Immature natural killer cell (primary cell): ENCODE data around the gene FREY1. TPM values are rescaled to one million over a fixed set of nuclear protein-coding genes. Genes with fewer than 3 reads are reported as not detected.

ENCODE experiments used
- DNase-seq, 3 donors: peaks; one replicate each; pipeline ENCODE4 v3.0.0; 2022; ENCODE audit warnings: mixed read lengths in 1 of 3
- H3K27ac Mint-ChIP-seq, 6 donors: one replicate each; pipeline ENCODE4 v1.8.0; 2020; ENCODE audit warnings: mixed read lengths in 6 of 6, mild to moderate bottlenecking in 5 of 6, inconsistent platforms in 4 of 6, moderate library complexity in 3 of 6
- H3K27me3 Mint-ChIP-seq, 3 donors: one replicate each; pipeline ENCODE4 v1.8.0; 2020 to 2021; ENCODE audit warnings: low read depth in 3 of 3, mild to moderate bottlenecking in 3 of 3, mixed read lengths in 3 of 3, moderate library complexity in 3 of 3, inconsistent platforms in 1 of 3
- H3K36me3 Mint-ChIP-seq, 3 donors: one replicate each; pipeline ENCODE4 v1.8.0; 2020; ENCODE audit warnings: mixed read lengths in 3 of 3, inconsistent platforms in 2 of 3, mild to moderate bottlenecking in 2 of 3
- H3K4me1 Mint-ChIP-seq, 2 donors: one replicate each; pipeline ENCODE4 v1.8.0; 2020; ENCODE audit warnings: inconsistent platforms in 2 of 2, mild to moderate bottlenecking in 2 of 2, mixed read lengths in 2 of 2, moderate library complexity in 1 of 2
- H3K4me3 Mint-ChIP-seq, 5 donors: one replicate each; pipeline ENCODE4 v1.8.0; 2020; ENCODE audit warnings: mild to moderate bottlenecking in 5 of 5, mixed read lengths in 5 of 5, inconsistent platforms in 3 of 5, moderate library complexity in 3 of 5
- H3K9me3 Mint-ChIP-seq, 6 donors: one replicate each; pipeline ENCODE4 v1.8.0; 2020; ENCODE audit warnings: mild to moderate bottlenecking in 6 of 6, mixed read lengths in 6 of 6, inconsistent platforms in 4 of 6, moderate library complexity in 3 of 6
- polyA plus RNA-seq, 3 donors: library from polyadenylated mRNA; unstranded; fragments of 300-500 nt; fragmentation: Illumina TruSeq; gene quantifications; one replicate each; pipeline ENCODE4 v1.2.3, GENCODE V29; 2021

Gene FREY1
- polyA plus RNA-seq, 3 donors from 2014 or later = not detected

- Mint-ChIP-seq H3K27me3 (peaks cover 0 to 2% (median 2%) of the 10 kb centered on the region in 3 donors), H3K4me1 (no peaks in the 10 kb centered on the region), H3K27ac (no peak overlapping the region), H3K4me3 (no peak overlapping the region), H3K9me3 (no peaks in the 10 kb centered on the region), H3K36me3 (peaks cover 46 to 53% (median 50%) of the 10 kb centered on the region in 3 donors)
- no peak for DNase-seq
Measured at GRCh38 chr11:45877845-45878244, 29.2 kb downstream of the FREY1 start.

GRCh38 chr11:45877221-45877620 lies 29.9 kb downstream of the FREY1 start:
- DNase-seq = no peak
- no peak overlapping the region for H3K27ac Mint-ChIP-seq
- H3K4me3 Mint-ChIP-seq = no peak overlapping the region
- peaks cover 42 to 55% (median 48%) of the 10 kb centered on the region in 3 donors for H3K36me3 Mint-ChIP-seq
- H3K9me3 Mint-ChIP-seq = no peaks in the 10 kb centered on the region
- peaks cover 0 to 2% (median 2%) of the 10 kb centered on the region in 3 donors for H3K27me3 Mint-ChIP-seq
- H3K4me1 Mint-ChIP-seq = no peaks in the 10 kb centered on the region

GRCh38 chr11:45876401-45876800 lies 30.7 kb downstream of the FREY1 start:
- no peaks in the 10 kb centered on the region for H3K4me1 Mint-ChIP-seq
- no peak for DNase-seq
- peaks cover 0 to 2% (median 2%) of the 10 kb centered on the region in 3 donors for H3K27me3 Mint-ChIP-seq
- H3K9me3 Mint-ChIP-seq = no peaks in the 10 kb centered on the region
- H3K4me3 Mint-ChIP-seq = no peak overlapping the region
- H3K27ac Mint-ChIP-seq = no peak overlapping the region
- peaks cover 38 to 55% (median 44%) of the 10 kb centered on the region in 3 donors for H3K36me3 Mint-ChIP-seq

GRCh38 chr11:45872651-45873356 lies 34.3 kb downstream of the FREY1 start:
- DNase-seq = peak; percentile 19 to 22 (median 21)
- Mint-ChIP-seq H3K27me3 (peaks cover 0 to 2% (median 2%) of the 10 kb centered on the region in 3 donors), H3K36me3 (peaks cover 23 to 51% (median 33%) of the 10 kb centered on the region in 3 donors), H3K9me3 (no peaks in the 10 kb centered on the region), H3K4me1 (no peaks in the 10 kb centered on the region), H3K27ac (peak overlapping the region in 1 of 6 donors; percentile 35), H3K4me3 (no peak overlapping the region)

GRCh38 chr11:45871638-45872037 lies 35.4 kb downstream of the FREY1 start:
- DNase-seq = no peak
- Mint-ChIP-seq H3K27ac (peak overlapping the region in 1 of 6 donors; percentile 32), H3K9me3 (no peaks in the 10 kb centered on the region), H3K36me3 (peaks cover 15 to 54% (median 28%) of the 10 kb centered on the region in 3 donors), H3K4me1 (no peaks in the 10 kb centered on the region), H3K27me3 (peaks cover 0 to 2% (median under 1%) of the 10 kb centered on the region in 3 donors), H3K4me3 (no peak overlapping the region)

- H3K36me3 Mint-ChIP-seq = peaks cover 19 to 58% (median 27%) of the 10 kb centered on the region in 3 donors
- H3K27ac Mint-ChIP-seq = peak overlapping the region in 1 of 6 donors; percentile 55
Measured at GRCh38 chr11:45870706-45871105, 36.4 kb downstream of the FREY1 start.

GRCh38 chr11:45869551-45869950 lies 37.5 kb downstream of the FREY1 start:
- DNase-seq = no peak
- H3K36me3 Mint-ChIP-seq = peaks cover 16 to 59% (median 27%) of the 10 kb centered on the region in 3 donors
- no peak overlapping the region for H3K27ac Mint-ChIP-seq
- peaks cover 0 to 1% (median 0%) of the 10 kb centered on the region in 6 donors for H3K9me3 Mint-ChIP-seq
- peaks cover 0 to 5% (median 2%) of the 10 kb centered on the region in 3 donors for H3K27me3 Mint-ChIP-seq
- H3K4me1 Mint-ChIP-seq = no peaks in the 10 kb centered on the region
- no peak overlapping the region for H3K4me3 Mint-ChIP-seq

More at GRCh38 chr11:45870706-45871105, 36.4 kb downstream of the FREY1 start:
- DNase-seq = no peak
- H3K9me3 Mint-ChIP-seq = peaks cover 0 to 1% (median 0%) of the 10 kb centered on the region in 6 donors
- peaks cover 0 to 5% (median 4%) of the 10 kb centered on the region in 3 donors for H3K27me3 Mint-ChIP-seq
- no peak overlapping the region for H3K4me3 Mint-ChIP-seq
- H3K4me1 Mint-ChIP-seq = no peaks in the 10 kb centered on the region

GRCh38 chr11:45864041-45864440 lies 43.0 kb downstream of the FREY1 start:
- Mint-ChIP-seq H3K4me3 (no peak overlapping the region), H3K27ac (no peak overlapping the region), H3K27me3 (peaks cover 2 to 5% (median 2%) of the 10 kb centered on the region in 3 donors), H3K4me1 (no peaks in the 10 kb centered on the region), H3K36me3 (peaks cover 35 to 67% (median 39%) of the 10 kb centered on the region in 3 donors), H3K9me3 (peaks cover 0 to 1% (median 0%) of the 10 kb centered on the region in 6 donors)
- DNase-seq = no peak

GRCh38 chr11:45860764-45861510 lies 46.1 kb downstream of the FREY1 start:
- Mint-ChIP-seq H3K4me3 (no peak overlapping the region), H3K36me3 (peaks cover 35 to 63% (median 39%) of the 10 kb centered on the region in 3 donors)

GRCh38 chr11:45860348-45860747 lies 46.7 kb downstream of the FREY1 start:
- Mint-ChIP-seq H3K9me3 (no peaks in the 10 kb centered on the region), H3K4me1 (peaks cover 0 to 7% of the 10 kb centered on the region in 2 donors), H3K36me3 (peaks cover 33 to 57% (median 38%) of the 10 kb centered on the region in 3 donors), H3K27me3 (peaks cover 0 to 2% (median 2%) of the 10 kb centered on the region in 3 donors), H3K27ac (no peak overlapping the region), H3K4me3 (no peak overlapping the region)
- DNase-seq = no peak

More at GRCh38 chr11:45860764-45861510, 46.1 kb downstream of the FREY1 start:
- Mint-ChIP-seq H3K9me3 (no peaks in the 10 kb centered on the region), H3K27ac (no peak overlapping the region), H3K4me1 (peaks cover 0 to 7% of the 10 kb centered on the region in 2 donors), H3K27me3 (peaks cover under 1 to 2% (median 2%) of the 10 kb centered on the region in 3 donors)
- no peak for DNase-seq

GRCh38 chr11:45859661-45860140 lies 47.4 kb downstream of the FREY1 start:
- Mint-ChIP-seq H3K27ac (no peak overlapping the region), H3K36me3 (peaks cover 33 to 51% (median 38%) of the 10 kb centered on the region in 3 donors), H3K4me1 (peaks cover 0 to 7% of the 10 kb centered on the region in 2 donors), H3K9me3 (no peaks in the 10 kb centered on the region), H3K27me3 (peaks cover 0 to 2% (median 2%) of the 10 kb centered on the region in 3 donors), H3K4me3 (no peak overlapping the region)
- DNase-seq = no peak

GRCh38 chr11:45858751-45859398 lies 48.2 kb downstream of the FREY1 start:
- Mint-ChIP-seq H3K4me1 (peaks cover 0 to 11% of the 10 kb centered on the region in 2 donors), H3K9me3 (no peaks in the 10 kb centered on the region), H3K36me3 (peaks cover 33 to 51% (median 38%) of the 10 kb centered on the region in 3 donors), H3K27ac (peak overlapping the region in 1 of 6 donors; percentile 24), H3K4me3 (no peak overlapping the region), H3K27me3 (peaks cover 0 to 2% (median 2%) of the 10 kb centered on the region in 3 donors)
- no peak for DNase-seq

GRCh38 chr11:45857961-45858474 lies 49.1 kb downstream of the FREY1 start:
- peaks cover 30 to 47% (median 35%) of the 10 kb centered on the region in 3 donors for H3K36me3 Mint-ChIP-seq
- peaks cover 0 to 13% of the 10 kb centered on the region in 2 donors for H3K4me1 Mint-ChIP-seq
- H3K4me3 Mint-ChIP-seq = no peak overlapping the region
- H3K9me3 Mint-ChIP-seq = no peaks in the 10 kb centered on the region
- peaks cover 0 to 2% (median 2%) of the 10 kb centered on the region in 3 donors for H3K27me3 Mint-ChIP-seq
- DNase-seq = no peak
- H3K27ac Mint-ChIP-seq = no peak overlapping the region
